ENCODE data around the gene DPP4.
A peak's percentile ranks its signal among the peaks of the same experiment; 100 is the strongest.
"Not testable (repeated sequence)": the region's sequence is repeated elsewhere in the genome, so short reads cannot be mapped to it uniquely, and the experiment has no call there.

DPP4 gene

DNA sequence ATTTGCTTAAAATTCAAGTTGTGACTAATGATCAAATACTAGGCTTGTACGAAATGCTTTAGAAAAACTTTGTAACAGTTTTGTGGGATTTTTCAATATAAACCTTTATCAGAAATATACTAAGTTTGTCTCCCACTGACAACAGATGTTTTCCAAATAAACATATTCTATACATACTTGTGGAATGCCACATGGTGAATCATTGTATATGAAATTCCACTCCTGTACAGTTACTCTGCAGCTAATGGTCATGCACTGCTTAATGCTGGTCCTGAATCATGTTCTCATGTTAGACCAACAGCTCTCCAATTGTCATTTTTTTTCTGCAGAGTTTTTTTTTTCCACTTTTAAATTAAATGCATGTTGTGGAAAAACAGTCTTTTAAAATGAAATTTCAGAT is 90.1 kb downstream of the DPP4 start:
- no peak for DNase-seq

DNA sequence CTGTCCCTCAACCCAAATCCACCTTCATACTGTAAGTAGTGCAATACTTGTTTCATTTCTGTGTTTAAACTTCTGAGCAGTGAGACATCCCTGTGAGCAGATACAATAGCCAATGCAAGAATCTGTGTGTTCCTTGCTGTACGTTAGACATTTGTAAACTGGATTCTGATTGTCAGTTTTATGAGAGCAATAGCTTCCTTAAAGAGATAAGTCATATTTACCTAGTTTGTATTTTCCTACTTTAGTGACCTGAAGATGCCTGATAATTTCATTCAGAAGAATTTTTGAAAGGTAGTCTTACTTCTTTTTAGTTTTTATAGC is 90.7 kb downstream of the DPP4 start:
- no peak for DNase-seq

DNA sequence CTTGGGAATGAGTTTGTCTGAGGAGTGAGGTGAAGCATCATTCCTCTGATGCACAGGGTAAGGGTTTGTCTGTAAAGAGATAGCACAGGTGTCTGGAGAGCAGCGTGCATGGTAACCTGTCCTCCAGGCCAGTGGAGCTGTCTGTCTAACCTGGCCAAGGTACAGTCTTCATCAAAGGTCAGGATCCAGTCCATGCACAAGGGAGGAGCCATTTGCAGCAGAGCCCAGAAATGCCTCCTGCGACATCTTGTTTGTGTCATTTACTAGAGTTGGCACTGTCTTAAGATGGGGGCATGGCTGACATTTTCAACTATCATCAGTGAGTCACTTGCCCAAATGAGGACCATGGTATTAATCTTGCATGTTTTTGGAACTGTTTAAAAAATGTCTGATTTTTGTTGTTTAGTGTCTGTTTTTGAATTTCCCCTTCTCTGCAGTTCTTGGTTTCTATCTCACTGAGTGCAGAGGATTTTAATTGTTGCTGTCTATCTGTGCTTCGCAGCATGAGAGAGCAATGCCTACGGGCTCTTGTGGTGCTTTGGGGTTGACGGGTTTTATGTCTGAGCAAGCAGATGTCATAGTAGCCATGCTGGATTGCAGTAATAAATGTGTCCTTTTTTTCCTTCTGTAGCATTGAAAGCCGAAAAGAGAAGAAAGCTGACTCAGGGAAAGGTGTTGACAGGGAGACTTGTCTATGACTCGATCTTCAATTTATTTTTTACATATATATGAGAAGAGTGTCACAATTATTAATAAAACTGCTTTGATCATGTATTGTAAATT is 91.3 kb downstream of the DPP4 start:
- no peak for DNase-seq

DNA sequence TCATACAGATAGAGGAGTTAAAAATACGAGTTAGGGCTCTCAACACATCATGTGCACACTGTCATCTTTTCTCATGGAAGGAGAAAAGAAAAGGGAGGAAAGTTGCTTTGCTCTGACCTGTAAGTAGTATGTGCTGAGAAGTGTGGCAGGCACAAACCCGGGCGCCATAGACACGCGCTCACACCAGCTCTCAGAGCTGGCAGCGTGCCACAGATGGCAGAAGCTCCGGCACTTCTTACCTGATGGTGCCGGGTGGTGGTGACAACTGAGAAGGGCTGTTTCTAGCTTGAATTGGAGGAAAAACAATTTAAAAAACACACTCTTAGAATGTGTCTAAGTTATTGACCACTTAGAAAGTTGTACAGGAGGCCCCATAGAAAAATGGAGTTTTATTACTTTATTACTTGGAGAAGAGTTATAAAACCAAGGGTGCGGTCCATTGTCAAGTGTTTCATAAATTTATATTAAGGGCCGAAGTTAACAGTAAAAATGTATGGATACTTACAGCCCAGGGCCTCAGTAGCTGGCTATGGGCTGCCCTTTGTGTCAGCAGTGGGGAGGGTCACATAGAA is 92.2 kb downstream of the DPP4 start:
- no peak for DNase-seq

DNA sequence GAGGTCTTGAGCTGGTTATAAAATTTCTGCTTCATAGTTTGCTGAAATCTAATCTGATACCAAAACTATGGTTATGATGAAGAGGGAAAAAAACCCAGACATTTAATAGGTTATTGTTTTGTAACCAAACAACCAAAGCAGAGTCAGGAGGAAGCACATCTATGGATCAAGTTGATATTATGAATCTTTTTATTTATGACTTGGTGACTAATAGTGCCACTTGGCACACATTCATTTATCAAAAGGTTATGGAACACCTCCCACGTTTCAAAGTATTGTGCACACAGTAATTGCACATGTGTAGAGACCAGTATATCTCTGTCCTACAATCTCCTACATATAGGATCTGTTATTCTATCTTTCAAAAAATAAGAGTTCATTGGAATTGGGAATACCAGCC is 93.0 kb downstream of the DPP4 start:
- DNase-seq = no peak

DNA sequence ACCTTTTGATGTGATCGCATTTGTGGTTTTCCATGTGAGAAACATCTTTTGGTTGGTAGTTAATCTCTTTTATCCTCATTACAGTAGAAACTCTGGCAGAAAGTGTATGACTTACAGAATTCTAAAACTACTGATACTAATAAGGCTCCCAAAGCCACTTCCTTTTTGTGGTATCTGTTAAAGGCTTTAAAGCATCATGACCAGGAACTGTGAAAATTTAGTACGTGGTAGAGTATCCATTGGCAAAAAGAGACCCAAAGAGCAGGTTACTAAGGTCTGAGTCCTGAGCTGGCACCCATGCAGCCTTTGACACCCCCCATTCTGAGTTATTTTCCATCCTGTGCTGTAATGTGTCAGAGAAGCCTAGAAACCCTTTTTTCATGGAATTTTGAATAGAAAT is 94.5 kb downstream of the DPP4 start:
- DNase-seq = no peak

DNA sequence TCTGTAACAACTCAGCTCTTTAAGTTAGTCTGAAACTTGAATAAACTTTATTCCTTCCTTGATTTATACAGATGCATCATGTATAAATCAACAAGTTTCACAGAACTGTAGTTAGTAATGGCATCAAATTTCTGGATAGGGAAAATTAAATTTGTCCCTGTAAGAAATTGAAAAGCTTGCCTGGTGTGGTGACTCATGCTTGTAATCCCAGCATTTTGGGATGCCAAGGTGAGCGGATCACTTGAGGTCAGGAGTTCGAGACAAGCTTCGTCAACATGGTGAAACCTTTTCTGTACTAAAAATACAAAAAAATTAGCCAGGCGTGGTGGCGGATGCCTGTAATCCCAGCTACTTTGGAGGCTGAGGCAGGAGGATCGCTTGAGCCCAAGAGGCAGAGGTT is 96.1 kb downstream of the DPP4 start:
- not testable (repeated sequence) for DNase-seq

DNA sequence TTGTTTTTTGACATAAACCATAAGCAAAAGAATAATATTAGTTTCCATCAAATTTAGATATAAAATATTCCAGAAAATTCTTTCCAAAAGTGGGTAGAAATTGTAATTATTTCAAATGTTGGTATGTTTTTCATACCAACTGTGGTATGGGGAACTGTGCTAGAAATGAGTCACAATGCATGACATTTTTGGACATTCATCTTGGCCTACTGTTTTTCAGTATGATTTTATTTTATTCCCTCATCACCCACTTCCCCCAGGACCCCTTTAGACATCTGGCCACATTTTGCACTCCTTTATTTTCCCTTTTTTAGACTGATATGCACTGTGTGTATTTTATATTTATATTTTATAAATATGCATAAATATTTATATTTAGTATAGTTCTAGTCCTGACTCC is 97.1 kb downstream of the DPP4 start:
- no peak for DNase-seq

DNA sequence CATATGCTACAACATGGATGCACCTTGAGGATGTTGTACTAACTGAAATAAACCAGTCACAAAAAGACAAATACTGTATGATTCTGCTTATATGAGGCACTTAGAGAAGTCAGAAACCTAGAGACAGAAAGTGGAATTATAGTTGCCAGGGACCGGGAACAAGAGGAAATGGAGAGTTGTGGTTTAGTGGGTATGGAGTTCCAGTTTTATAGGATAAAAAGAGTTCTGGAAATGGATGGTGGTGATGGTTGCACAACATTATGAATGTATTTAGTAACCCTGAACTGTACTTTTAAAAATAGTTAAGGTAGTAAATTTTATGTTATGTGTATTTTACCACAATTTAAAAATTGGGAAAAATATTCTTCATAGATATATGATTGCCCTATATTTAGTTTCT is 97.7 kb downstream of the DPP4 start:
- DNase-seq = no peak

DNA sequence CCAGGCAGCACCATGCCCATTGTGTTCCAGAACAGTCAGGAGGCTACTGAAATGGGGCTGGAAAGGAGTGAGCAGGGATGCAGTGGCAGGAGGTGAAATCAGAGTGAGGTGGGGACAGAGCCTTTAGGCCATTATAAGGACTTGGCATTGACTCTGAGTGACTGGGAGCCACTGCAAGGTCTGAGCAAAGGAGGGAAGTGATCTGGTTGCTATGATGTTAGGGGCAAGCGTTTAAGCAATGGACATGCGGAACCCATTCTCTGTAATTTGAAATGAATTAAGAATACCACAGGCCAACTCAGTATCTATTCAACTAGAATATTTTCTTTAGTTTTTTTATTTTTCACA is 98.2 kb downstream of the DPP4 start:
- no peak for DNase-seq

DNA sequence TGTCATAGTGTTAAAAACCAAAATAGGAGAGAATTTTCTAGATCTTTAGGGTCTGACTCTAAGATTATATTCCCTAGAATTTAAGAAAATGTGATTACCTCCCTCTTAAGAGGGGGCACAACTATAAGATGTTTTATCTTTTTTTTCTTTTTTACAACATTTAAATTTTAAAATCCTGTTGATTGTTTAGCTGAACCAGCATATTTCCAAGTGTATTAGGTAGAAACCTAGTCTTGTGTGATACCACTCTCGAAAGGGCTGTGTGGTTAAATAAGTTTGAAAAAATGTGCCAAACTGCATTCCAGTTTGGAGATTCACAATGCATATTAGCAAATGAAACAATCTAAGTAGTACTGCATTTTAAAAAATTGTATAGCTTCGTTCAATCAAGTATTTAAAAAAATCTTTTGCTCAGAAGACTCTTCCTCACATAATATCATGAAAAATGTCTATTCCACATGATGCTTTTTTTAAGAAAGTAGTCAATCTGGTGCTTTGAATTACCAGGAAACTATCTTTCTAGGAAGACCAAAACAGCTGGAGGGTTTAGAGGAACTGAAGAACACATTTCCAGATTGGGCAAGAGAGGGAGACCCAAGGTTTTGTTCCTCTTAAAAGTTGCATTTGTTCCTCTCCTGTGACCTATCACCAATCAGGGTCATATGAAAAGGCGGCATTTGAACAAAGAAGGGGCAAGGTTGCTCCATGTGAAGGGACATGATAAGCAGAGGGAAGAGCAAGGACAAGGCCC is 98.8 kb downstream of the DPP4 start:
- peak; percentile 65 for DNase-seq

DNA sequence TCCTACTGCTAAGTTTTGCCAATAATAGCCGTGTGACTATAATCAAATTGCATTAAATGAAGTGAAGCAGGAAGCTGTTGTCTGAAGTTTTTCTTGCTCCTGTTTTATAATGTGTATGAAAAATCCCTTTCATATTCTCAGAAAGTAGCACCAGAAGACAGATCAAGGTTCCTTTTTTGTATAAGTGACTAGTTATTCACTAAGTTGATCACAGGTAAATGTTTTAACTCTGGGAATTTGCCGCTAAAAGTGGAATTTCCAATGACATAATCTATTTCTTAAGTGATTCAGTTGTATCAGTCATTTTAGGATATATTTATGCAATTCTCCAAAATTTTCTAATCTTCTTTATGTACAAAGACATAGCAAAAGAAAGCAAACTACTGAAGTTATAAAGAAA is 99.6 kb downstream of the DPP4 start:
- DNase-seq = no peak

DNA sequence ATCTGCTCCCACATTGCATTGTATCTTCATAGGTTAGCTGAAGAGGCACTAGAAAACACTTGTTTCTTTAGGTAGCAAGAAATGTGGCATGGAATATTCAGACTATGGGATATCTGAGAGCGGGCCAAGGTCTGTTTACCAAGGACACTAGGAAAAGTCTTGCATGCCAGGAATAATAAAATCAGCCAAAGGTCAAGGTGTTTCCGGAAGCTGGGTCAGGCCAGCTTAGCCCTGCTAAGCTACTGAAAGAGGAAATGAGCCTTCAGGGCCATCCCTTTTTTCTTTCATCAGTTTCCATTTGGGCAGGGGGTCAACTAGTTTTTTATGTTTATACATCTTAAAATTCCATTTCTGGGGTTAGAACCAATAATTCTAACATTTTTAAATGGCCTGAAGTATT is 101.1 kb downstream of the DPP4 start:
- no peak for DNase-seq

DNA sequence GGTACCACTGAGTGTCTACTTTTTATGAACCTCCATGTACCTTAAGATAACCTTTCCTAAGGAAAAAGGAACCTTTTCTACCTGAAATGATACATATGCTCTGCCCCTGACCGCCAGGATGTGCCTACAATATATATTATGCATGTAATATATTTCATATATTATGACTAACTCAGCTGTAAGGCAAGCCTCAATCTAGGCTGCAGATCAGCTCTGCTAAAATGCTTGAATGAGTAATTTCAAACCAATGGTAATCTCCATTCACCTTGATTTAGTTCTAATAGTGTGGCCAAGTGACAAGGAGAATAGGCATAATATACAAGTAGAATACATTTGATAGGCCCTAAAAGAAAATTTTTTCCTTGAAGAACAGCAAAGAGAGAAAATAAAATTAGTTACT is 101.8 kb downstream of the DPP4 start:
- no peak for DNase-seq

DNA sequence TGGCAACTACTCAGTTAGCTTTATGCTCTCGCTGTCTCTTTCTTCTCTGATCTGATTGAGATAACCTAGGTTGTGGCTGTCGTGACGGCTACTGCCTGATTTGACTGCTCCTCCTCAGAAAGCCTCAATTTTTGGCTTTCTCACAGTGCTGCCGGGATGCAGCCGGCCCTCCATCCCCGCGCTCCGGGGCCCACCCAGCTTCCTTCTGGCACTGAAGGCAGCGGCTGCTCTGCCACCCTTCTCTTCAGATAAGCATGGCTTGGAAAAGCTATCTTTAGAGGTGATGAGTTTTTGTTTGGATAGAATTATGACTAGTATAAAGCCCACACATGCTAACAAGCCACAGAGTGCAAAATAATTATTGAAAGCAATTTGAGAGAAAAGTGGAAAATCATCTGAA is 102.5 kb downstream of the DPP4 start:
- DNase-seq = no peak

DNA sequence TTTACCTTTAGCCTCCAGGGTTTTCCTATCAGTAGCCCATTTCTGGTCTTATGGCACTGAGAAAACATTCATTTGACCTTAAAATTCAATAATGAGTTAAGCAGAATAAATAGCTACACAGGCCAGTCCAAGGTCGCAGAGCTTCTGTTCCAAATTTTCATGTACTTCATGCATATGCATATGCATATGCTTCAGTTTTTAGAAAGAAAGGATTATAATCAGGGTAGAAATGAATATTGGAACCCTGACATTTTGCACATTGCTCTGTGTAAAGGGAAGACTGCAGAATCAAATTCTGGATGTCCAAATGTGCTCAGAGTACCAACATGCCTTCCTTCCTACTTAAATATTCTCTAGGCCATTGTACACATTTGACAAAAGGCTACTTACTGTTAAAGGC is 104.9 kb downstream of the DPP4 start:
- DNase-seq = no peak

DNA sequence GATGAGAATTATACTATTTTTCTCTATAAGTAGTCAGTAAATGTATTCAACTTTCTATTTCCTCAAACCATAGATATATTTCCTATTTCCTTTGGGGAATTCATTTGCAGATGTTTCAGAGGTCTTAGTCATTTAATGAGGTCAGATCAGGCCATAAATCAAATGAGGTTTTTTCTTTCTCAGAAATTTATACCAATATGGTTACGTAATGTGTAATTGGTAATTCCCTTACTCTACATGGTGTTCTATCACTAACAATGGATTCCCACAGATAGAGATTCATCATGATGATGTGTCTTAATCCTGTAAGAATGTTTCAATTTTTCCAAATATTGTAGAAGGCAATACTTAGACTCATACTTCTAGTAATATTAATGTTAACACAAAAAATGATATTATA is 108.0 kb downstream of the DPP4 start:
- peak; percentile 20 for DNase-seq

DNA sequence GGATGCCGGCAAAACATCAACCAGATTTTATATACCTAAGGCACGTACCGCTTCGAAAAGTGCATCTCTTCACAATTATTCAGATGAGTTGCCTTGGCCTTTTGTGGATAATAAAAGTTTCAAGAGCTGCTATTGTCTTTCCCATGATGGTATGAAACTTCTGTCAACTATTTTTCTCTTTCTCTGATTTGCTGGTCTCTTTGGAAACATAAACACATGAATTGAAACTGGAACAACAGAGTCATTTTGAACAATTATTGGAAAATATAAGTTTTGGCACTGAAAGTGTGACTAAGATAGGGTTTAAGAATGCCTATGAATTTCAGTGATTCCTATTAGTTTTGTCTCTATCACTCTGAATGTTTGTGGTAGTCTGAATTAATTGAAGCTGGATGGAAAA is 109.9 kb downstream of the DPP4 start:
- DNase-seq = no peak

DNA sequence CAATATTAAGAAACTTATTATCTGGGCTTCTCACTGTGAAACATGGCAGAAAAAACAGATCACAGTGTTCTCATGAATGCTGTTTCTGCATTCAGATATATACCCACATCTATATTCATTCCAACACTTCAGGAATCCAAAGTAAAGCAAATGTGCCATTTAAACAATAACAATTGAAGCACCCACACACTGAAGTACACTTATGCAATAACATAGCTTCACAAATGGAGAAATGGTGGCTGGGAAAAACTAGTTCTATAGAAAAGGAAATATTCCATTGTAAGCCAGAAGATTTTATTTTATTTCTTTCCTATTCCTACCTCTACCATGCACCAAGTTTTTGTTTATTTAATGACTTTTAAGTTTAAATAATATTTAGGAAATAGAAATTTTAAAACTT is 111.9 kb downstream of the DPP4 start:
- no peak for DNase-seq

DNA sequence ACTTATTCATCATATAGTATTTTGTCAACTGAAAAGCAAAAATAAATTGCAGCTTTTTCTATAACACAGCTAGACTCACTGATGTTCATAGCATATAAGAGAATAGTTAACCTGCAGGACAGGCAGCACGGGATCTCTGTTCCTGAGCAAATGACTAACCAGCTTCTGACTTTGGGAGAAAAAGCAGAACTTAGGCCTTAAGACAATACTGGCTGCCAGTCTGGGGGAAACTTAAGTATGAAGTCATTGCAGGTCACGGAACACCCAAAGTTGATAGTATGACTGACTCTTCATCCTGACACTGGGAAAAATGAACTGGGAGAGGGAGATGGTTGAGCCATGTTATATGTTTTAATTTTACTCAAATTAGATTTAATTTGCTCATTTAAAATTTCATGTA is 113.0 kb downstream of the DPP4 start:
- DNase-seq = no peak

DNA sequence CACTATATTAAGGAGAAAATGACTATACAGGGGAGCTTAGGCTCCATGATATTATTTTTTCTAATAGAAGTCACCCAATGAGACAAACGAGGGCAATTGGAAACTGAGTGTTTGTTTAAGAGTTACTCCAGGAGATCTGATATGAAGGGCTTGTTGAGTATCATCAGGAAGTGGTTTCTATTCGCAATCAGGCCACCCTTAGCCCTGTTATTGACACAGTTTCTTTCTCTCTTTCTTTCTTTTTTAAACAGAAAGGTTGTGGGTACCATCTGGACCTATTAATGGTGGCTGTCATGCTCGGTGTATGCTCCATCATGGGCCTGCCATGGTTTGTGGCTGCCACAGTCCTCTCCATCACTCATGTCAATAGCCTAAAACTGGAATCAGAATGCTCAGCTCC is 117.3 kb downstream of the DPP4 start:
- no peak for DNase-seq

DNA sequence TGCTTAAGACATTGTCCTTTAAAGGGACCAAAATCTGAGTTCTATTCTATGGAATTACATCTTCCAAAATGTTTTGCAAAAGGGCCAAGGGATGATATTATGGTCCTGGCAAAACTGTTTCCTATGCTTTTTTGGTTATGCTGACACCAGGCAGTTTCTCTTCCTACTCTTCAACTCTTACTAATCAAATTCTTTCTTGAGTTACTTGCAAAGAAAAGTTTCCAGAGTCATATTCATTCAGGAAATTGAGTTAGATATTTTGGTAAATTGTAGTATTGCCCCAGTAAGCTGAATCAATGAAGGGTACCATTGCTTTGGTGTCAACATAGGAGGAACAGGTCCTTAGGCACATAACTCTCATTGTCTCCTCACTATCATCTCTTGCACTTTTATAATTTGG is 118.8 kb downstream of the DPP4 start:
- DNase-seq = no peak

DNA sequence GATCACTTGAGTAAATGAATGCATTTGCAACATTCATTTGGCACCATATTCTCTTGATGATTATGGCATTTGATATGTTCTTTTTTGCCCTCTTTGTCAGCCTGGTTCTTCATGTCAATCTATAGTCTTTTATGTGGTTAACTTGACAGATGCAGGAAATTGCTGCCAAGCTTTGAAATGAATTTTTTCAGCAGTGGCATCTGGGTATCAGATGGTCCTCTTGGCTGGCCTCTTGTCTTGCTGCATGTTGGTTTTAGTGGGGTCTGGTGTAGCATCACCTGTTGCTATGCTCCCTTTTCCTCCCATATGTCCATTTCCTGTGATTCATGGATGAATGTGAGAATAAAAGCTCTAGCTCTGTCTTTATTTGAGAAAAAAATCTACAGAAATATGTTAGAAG is 119.9 kb downstream of the DPP4 start:
- no peak for DNase-seq

DNA sequence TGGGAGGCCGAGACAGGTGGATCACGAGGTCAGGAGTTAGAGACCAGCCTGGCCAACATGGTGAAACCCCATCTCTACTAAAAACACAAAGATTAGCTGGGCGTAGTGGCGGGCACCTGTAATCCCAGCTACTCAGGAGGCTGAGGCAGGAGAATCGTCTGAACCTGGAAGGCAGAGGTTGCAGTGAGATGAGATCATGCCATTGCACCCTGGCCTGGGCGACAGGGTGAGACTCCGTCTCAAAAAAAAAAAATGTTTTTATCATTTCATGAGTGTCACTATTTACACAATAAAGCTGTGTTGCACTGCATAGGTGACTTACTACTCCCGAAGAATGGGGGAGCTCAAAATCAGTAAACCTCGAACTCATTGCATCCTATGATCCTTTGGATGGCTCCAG is 120.6 kb downstream of the DPP4 start:
- not testable (repeated sequence) for DNase-seq

DNA sequence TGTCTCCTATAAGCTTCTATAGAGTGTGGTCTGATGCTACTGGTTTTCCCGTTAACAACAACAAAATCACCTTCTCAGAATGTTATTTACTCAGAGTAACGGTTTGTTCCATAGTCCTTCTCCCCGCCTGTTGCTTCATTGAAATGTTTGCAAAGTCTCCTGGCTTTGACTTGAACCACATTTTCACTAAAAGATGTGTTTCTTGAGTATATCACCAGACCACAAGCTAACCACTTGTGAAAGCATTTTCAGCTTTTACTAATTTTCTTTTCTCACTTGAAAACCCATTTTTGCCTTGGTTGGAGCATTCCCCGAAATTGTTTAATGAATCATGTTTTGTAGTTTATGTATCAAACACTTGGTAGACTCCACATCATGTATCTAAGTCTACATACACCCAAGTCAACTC is 121.2 kb downstream of the DPP4 start:
- DNase-seq = no peak
